Measurements from ENCODE around the gene MLF2. TPM values are rescaled to one million over a fixed set of nuclear protein-coding genes. Genes with fewer than 3 reads are reported as not detected.

The MLF2 gene
- total and polyA plus RNA-seq, 2 of the 13 experiments (the other 11 are each of a cell fraction or from before 2014, with no cell fraction given), result 88.1 to 167 TPM

DNA sequence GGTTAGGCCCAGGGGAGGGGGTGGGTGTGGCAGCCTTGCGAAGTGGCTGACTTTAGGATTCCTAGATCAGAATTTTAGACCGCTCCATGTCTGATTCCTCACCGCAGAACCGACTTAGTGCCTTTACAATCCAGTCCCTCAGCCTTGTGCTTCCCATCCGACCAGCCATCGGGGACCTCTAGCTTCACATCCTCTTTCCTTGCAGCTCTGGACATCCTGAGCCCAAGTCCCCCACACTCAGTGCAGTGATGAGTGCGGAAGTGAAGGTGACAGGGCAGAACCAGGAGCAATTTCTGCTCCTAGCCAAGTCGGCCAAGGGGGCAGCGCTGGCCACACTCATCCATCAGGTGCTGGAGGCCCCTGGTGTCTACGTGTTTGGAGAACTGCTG, 28.5 kb downstream of the MLF2 start (continued):
- TF ChIP-seq PRDM15 (CRISPR knock-in tag; IDR thresholded peaks at IDR 0.05) (no peak), HNRNPH1 (optimal IDR thresholded peaks at IDR 0.05; ENCODE audit: low read depth, low read length) (no peak), SP1 (IDR thresholded peaks at IDR 0.05) (no peak), SP1 (CRISPR knock-in tag; IDR thresholded peaks at IDR 0.05) (no peak), ZNF678 (CRISPR knock-in tag; IDR thresholded peaks at IDR 0.05) (peak; percentile 29; the same call in 1 of the 2 replicates), ZFP90 (CRISPR knock-in tag; IDR thresholded peaks at IDR 0.05; ENCODE audit: borderline replicate concordance) (no peak), RAD51 (IDR thresholded peaks at IDR 0.05; ENCODE audit: borderline replicate concordance) (no peak), ZNF280B (CRISPR knock-in tag; IDR thresholded peaks at IDR 0.05; ENCODE audit: borderline replicate concordance) (no peak), NFE2 (CRISPR knock-in tag; IDR thresholded peaks at IDR 0.05) (no peak), SP4 (CRISPR knock-in tag; IDR thresholded peaks at IDR 0.05) (no peak), SUZ12 (IDR thresholded peaks at IDR 0.05; ENCODE audit: low read depth, low read length) (no peak), IRF9 (CRISPR knock-in tag; IDR thresholded peaks at IDR 0.05; ENCODE audit: borderline replicate concordance) (no peak; the same call in 1 of the 2 replicates), ZNF724P (CRISPR knock-in tag; IDR thresholded peaks at IDR 0.05; ENCODE audit: borderline replicate concordance) (0 out of 2 replicates have a peak, but pooled peaks have one; percentile 28), WIZ (CRISPR knock-in tag; IDR thresholded peaks at IDR 0.05) (0 out of 2 replicates have a peak, but pooled peaks have one; percentile 1), MYPOP (CRISPR knock-in tag; IDR thresholded peaks at IDR 0.05) (peak; percentile 9; the same call in 1 of the 2 replicates), ZNF549 (CRISPR knock-in tag; IDR thresholded peaks at IDR 0.05) (no peak), EZH2 (conservative IDR thresholded peaks at IDR 0.05; ENCODE audit: low read depth, low read length) (no peak), ZSCAN25 (CRISPR knock-in tag; IDR thresholded peaks at IDR 0.05) (no peak), ZNF331 (CRISPR knock-in tag; IDR thresholded peaks at IDR 0.05) (no peak), SCMH1 (CRISPR knock-in tag; IDR thresholded peaks at IDR 0.05; ENCODE audit: borderline replicate concordance) (no peak)
- TF ChIP-seq, protein P1, sequence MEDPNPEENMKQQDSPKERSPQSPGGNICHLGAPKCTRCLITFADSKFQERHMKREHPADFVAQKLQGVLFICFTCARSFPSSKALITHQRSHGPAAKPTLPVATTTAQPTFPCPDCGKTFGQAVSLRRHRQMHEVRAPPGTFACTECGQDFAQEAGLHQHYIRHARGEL (CRISPR knock-in tag; IDR thresholded peaks at IDR 0.05), result 0 out of 2 replicates have a peak, but pooled peaks have one; percentile 4
- TF ChIP-seq, protein P2, sequence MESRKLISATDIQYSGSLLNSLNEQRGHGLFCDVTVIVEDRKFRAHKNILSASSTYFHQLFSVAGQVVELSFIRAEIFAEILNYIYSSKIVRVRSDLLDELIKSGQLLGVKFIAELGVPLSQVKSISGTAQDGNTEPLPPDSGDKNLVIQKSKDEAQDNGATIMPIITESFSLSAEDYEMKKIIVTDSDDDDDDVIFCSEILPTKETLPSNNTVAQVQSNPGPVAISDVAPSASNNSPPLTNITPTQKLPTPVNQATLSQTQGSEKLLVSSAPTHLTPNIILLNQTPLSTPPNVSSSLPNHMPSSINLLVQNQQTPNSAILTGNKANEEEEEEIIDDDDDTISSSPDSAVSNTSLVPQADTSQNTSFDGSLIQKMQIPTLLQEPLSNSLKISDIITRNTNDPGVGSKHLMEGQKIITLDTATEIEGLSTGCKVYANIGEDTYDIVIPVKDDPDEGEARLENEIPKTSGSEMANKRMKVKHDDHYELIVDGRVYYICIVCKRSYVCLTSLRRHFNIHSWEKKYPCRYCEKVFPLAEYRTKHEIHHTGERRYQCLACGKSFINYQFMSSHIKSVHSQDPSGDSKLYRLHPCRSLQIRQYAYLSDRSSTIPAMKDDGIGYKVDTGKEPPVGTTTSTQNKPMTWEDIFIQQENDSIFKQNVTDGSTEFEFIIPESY (CRISPR knock-in tag; IDR thresholded peaks at IDR 0.05), result no peak
